OCI-LY7 (cell line): Measurements from ENCODE around the gene TJAP1. TPM values are rescaled to one million over a fixed set of nuclear protein-coding genes. Genes with fewer than 3 reads are reported as not detected.

Source experiments
- BruUV-seq: library from RNA; stranded (reverse); fragments of 400-500 nt; replicated peaks from 2 replicates; lab custom pipeline; 2021; lab: Mats Ljungman, UMichigan
- CTCF ChIA-PET: fragments of 300-600 bp; sonication (Branson Sonifier 250); formaldehyde crosslinking; loops from one replicate; lab custom pipeline; 2022; ENCODE audit warnings: antibody characterized with exemption; ENCODE audit not compliant: unreplicated experiment; lab: Charles Lee
- POLR2A ChIA-PET: fragments of 300-600 bp; sonication (Branson Sonifier 250); formaldehyde crosslinking; loops from one replicate; lab custom pipeline; 2022; ENCODE audit warnings: antibody characterized with exemption; lab: Charles Lee
- DNase-seq: peaks from one replicate; pipeline ENCODE4 v3.0.0-alpha.2; 2015; ENCODE audit warnings: low spot score
- H2AFZ ChIP-seq: fragments of 200-600 bp; sonication (generic), shearing (Covaris generic); 2 replicates; pipeline ENCODE4 v1.6.1; 2014; ENCODE audit warnings: mild to moderate bottlenecking, antibody characterized with exemption, low read length, moderate library complexity
- H3K27ac ChIP-seq: fragments of 200-600 bp; sonication (generic); 2 replicates; pipeline ENCODE4 v1.5.1; 2014; ENCODE audit warnings: mixed run types, low read depth, mild to moderate bottlenecking, moderate library complexity, low read length, inconsistent platforms; ENCODE audit not compliant: poor library complexity, severe bottlenecking
- H3K36me3 ChIP-seq: fragments of 200-600 bp; sonication (generic); 2 replicates; pipeline ENCODE4 v1.6.1; 2014; ENCODE audit warnings: mild to moderate bottlenecking, antibody characterized with exemption, low read length, moderate library complexity, mixed read lengths; ENCODE audit not compliant: insufficient read depth
- H3K4me1 ChIP-seq: fragments of 200-600 bp; sonication (generic); 2 replicates; pipeline ENCODE4 v1.5.1; 2014; ENCODE audit warnings: mild to moderate bottlenecking, low read length; ENCODE audit not compliant: insufficient read depth, poor library complexity, severe bottlenecking
- H3K4me2 ChIP-seq: fragments of 200-600 bp; sonication (generic); 2 replicates; pipeline ENCODE4 v1.6.1; 2014; ENCODE audit warnings: mild to moderate bottlenecking, low read length
- H3K4me3 ChIP-seq: fragments of 200-600 bp; sonication (generic); 2 replicates; pipeline ENCODE4 v1.5.1; 2014; ENCODE audit warnings: mild to moderate bottlenecking, low read depth, low read length; ENCODE audit not compliant: poor library complexity, severe bottlenecking
- H3K79me2 ChIP-seq: fragments of 200-600 bp; sonication (generic); 2 replicates; pipeline ENCODE4 v1.6.1; 2016; ENCODE audit warnings: low read depth, mild to moderate bottlenecking, low read length, moderate library complexity, mixed read lengths; ENCODE audit not compliant: insufficient read depth
- H3K9me2 ChIP-seq: fragments of 200-600 bp; sonication (generic); 2 replicates; pipeline ENCODE4 v1.6.1; 2016; ENCODE audit warnings: mild to moderate bottlenecking, low read length, mixed read lengths; ENCODE audit not compliant: insufficient read depth
- H3K9me3 ChIP-seq: fragments of 200-600 bp; sonication (generic); 2 replicates; pipeline ENCODE4 v1.6.1; 2014; ENCODE audit warnings: mild to moderate bottlenecking, mixed run types, low read length, mixed read lengths
- H4K20me1 ChIP-seq: fragments of 200-600 bp; sonication (generic); 2 replicates; pipeline ENCODE4 v1.6.1; 2014; ENCODE audit warnings: mild to moderate bottlenecking, antibody characterized with exemption, low read length, moderate library complexity, mixed read lengths; ENCODE audit not compliant: insufficient read depth
- CTCF ChIP-seq: fragments of 200-600 bp; sonication (generic); conservative IDR thresholded peaks from 2 replicates; pipeline ENCODE4 v1.5.1; 2014; ENCODE audit warnings: mild to moderate bottlenecking, antibody characterized with exemption, low read length, moderate library complexity, mixed read lengths
- EZH2phosphoT487 ChIP-seq: fragments of 200-600 bp; sonication (generic); IDR thresholded peaks from 2 replicates; pipeline ENCODE4 v1.6.1; 2018; ENCODE audit warnings: low read depth, borderline replicate concordance, mild to moderate bottlenecking, mixed run types, antibody characterized with exemption, low read length, moderate library complexity, mixed read lengths
- intact Hi-C: fragments of 100-400 bp; cut with micrococcal nuclease; formaldehyde crosslinking; loops from one replicate; pipeline ENCODE4 v1.10.0; 2022; ENCODE audit not compliant: unreplicated experiment
- total RNA-seq, 2 experiments: library from RNA; depleted of rRNA in 1 of 2; stranded (reverse); fragments of >200 nt in 1 of 2; shearing (Covaris generic) in 1 of 2; gene quantifications; 2 replicates each; pipeline ENCODE4 v1.2.3, GENCODE V29; 2014 to 2022

TJAP1 gene
- total RNA-seq, 2 experiments from 2014 or later = 16.7 to 34.4 TPM

GRCh38 chr6:43488667-43489276, 11.4 kb downstream of the TJAP1 start:
- ChIA-PET CTCF (no interaction called here), POLR2A (interaction anchor here (0.5 kb wide), 2 partner anchors 11 to 250 kb away, joined by 4 to 5 read pairs; partner anchors contain the start of gene TJAP1)

GRCh38 chr6:43489277-43490072, 12.1 kb downstream of the TJAP1 start:
- no peaks in the 10 kb centered on the region for H3K9me3 ChIP-seq
- no peaks in the 10 kb centered on the region for H4K20me1 ChIP-seq
- H3K4me3 ChIP-seq = no peak overlapping the region
- TF ChIP-seq EZH2phosphoT487 (no peak), CTCF (no peak)
- H3K36me3 ChIP-seq = peaks cover 4% of the 10 kb centered on the region; the same call in 1 of the 2 replicates
- no peaks in the 10 kb centered on the region for H3K9me2 ChIP-seq
- H3K79me2 ChIP-seq = no peaks in the 10 kb centered on the region
- H3K4me2 ChIP-seq = no peak overlapping the region
- ChIA-PET POLR2A (interaction anchor here (0.5 to 1.1 kb wide), 3 partner anchors 12 to 251 kb away, joined by 3 to 5 read pairs (median 4); partner anchors contain the start of gene TJAP1), CTCF (no interaction called here)
- intact Hi-C loops = no loop called here
- H3K4me1 ChIP-seq = no peaks in the 10 kb centered on the region
- no peak for DNase-seq
- BruUV-seq = no TSS peak
- no peak overlapping the region for H3K27ac ChIP-seq
- H2AFZ ChIP-seq = no peak overlapping the region

More at GRCh38 chr6:43488667-43489276, 11.4 kb downstream of the TJAP1 start:
- no peaks in the 10 kb centered on the region for H3K79me2 ChIP-seq
- H3K4me2 ChIP-seq = no peak overlapping the region
- H3K9me3 ChIP-seq = no peaks in the 10 kb centered on the region
- DNase-seq = no peak
- H3K36me3 ChIP-seq = peaks cover 4% of the 10 kb centered on the region; the same call in 1 of the 2 replicates
- no peak overlapping the region for H3K4me3 ChIP-seq
- no peak overlapping the region for H3K27ac ChIP-seq
- H3K9me2 ChIP-seq = no peaks in the 10 kb centered on the region
- H4K20me1 ChIP-seq = no peaks in the 10 kb centered on the region
- no peak for TF ChIP-seq EZH2phosphoT487
- TF ChIP-seq CTCF = no peak
- BruUV-seq = no TSS peak
- H2AFZ ChIP-seq = no peak overlapping the region
- intact Hi-C loops = no loop called here
- H3K4me1 ChIP-seq = no peaks in the 10 kb centered on the region
